GM12878 (cell line): ENCODE data around the gene ZNF543. TPM values are rescaled to one million over a fixed set of nuclear protein-coding genes. Genes with fewer than 3 reads are reported as not detected.

ENCODE experiments used
- BACH1 ChIP-seq: fragments of 450-650 bp; IDR thresholded peaks from 2 replicates; pipeline ENCODE4 v1.6.1; 2017; ENCODE audit warnings: mild to moderate bottlenecking, borderline replicate concordance
- BHLHE40 ChIP-seq, 2 experiments: fragments of 450-650 bp in 1 of 2; IDR thresholded peaks; 2 replicates each; pipeline ENCODE4 v1.6.1; 2011 to 2017; ENCODE audit warnings: low read depth in 2 of 2, borderline replicate concordance in 1 of 2, improper control_type of control experiment in 1 of 2, low read length in 1 of 2, mild to moderate bottlenecking in 1 of 2
- CBX5 ChIP-seq: sonication (generic); IDR thresholded peaks from 2 replicates; pipeline ENCODE4 v1.6.1; 2016; ENCODE audit warnings: low read depth, moderate library complexity, mild to moderate bottlenecking, inconsistent platforms
- ESRRA ChIP-seq: IDR thresholded peaks from 2 replicates; pipeline ENCODE4 v1.6.1; 2012; ENCODE audit warnings: mild to moderate bottlenecking, low read length, improper control_type of control experiment
- HCFC1 ChIP-seq: fragments of 150-350 bp; IDR thresholded peaks from 2 replicates; pipeline ENCODE4 v1.6.1; 2014; ENCODE audit warnings: low read length
- LARP7 ChIP-seq: fragments of 450-650 bp; IDR thresholded peaks from 2 replicates; pipeline ENCODE4 v1.6.1; 2017; ENCODE audit warnings: mild to moderate bottlenecking
- NFXL1 ChIP-seq: fragments of 450-650 bp; IDR thresholded peaks from 2 replicates; pipeline ENCODE4 v1.6.1; 2017; ENCODE audit warnings: antibody characterized with exemption, mild to moderate bottlenecking, borderline replicate concordance
- POLR2AphosphoS2 ChIP-seq: IDR thresholded peaks from 2 replicates; pipeline ENCODE4 v1.6.1; 2011; ENCODE audit warnings: low read depth, mild to moderate bottlenecking, low read length, improper control_type of control experiment, moderate library complexity
- POLR2AphosphoS5 ChIP-seq: IDR thresholded peaks from 2 replicates; pipeline ENCODE4 v1.6.1; 2011; ENCODE audit warnings: mild to moderate bottlenecking, low read length, inconsistent platforms
- RBBP5 ChIP-seq: fragments of 200-600 bp; sonication (generic); conservative IDR thresholded peaks from 2 replicates; pipeline ENCODE4 v1.6.1; 2016
- RCOR1 ChIP-seq: conservative IDR thresholded peaks from 2 replicates; pipeline ENCODE4 v1.6.1; 2012; ENCODE audit warnings: low read depth, low read length, improper control_type of control experiment
- SMARCA5 ChIP-seq: fragments of 450-650 bp; IDR thresholded peaks from 2 replicates; pipeline ENCODE4 v1.6.1; 2017; ENCODE audit warnings: mild to moderate bottlenecking
- SPI1 ChIP-seq: IDR thresholded peaks from 2 replicates; pipeline ENCODE4 v1.6.1; 2011; ENCODE audit warnings: low read depth, mild to moderate bottlenecking, low read length, moderate library complexity, borderline replicate concordance; ENCODE audit not compliant: insufficient read depth
- STAT1 ChIP-seq: fragments of 450-650 bp; conservative IDR thresholded peaks from 2 replicates; pipeline ENCODE4 v1.6.1; 2014; ENCODE audit warnings: antibody characterized with exemption, mild to moderate bottlenecking
- WRNIP1 ChIP-seq: IDR thresholded peaks from 2 replicates; pipeline ENCODE4 v1.6.1; 2011; ENCODE audit warnings: low read depth, low read length, improper control_type of control experiment, borderline replicate concordance
- polyA plus RNA-seq, 11 experiments: library from polyadenylated mRNA; depleted of rRNA in 4 of 11; unstranded in 6 of 11; stranded (reverse) in 5 of 11; fragments of >200 nt; fragmentation: Nextera tagmentation in 4 of 11; fragmentation: Illumina TruSeq in 1 of 11; extraction: Ambion mirVana in 4 of 11; extraction: Trizol in 1 of 11; gene quantifications; 1 replicate in 1 of 11; 2 replicates in 10 of 11; pipeline versions ENCODE4 v1.2.1 to v1.2.3, GENCODE V29; 2011 to 2016; ENCODE audit warnings: inconsistent platforms in 2 of 11, missing spikeins in 2 of 11, low read depth in 1 of 11
- total RNA-seq, 4 experiments: library from RNA; depleted of rRNA in 3 of 4; stranded (reverse); fragments of >200 nt in 3 of 4; fragmentation: Illumina TruSeq in 1 of 4; extraction: Trizol in 1 of 4; gene quantifications; 2 replicates each; pipeline versions ENCODE4 v1.2.1 to v1.2.3, GENCODE V29; 2013 to 2021
- TF ChIP-seq, protein P1 (sequence below): fragments of 450-650 bp; IDR thresholded peaks from 2 replicates; pipeline ENCODE4 v1.6.1; 2014; ENCODE audit warnings: mild to moderate bottlenecking
- TF ChIP-seq, protein P2 (sequence below): fragments of 150-350 bp; IDR thresholded peaks from 2 replicates; pipeline ENCODE4 v1.6.1; 2016; ENCODE audit warnings: low read depth, low read length
- TF ChIP-seq, protein P3 (sequence below), 3 experiments: IDR thresholded peaks in 2 of 3; conservative IDR thresholded peaks in 1 of 3; 2 replicates each; pipeline ENCODE4 v1.5.1; 2011; ENCODE audit warnings: low read depth in 3 of 3, low read length in 3 of 3, mild to moderate bottlenecking in 3 of 3, control low read depth in 2 of 3, moderate library complexity in 2 of 3, inconsistent platforms in 1 of 3, mixed read lengths in 1 of 3; ENCODE audit not compliant: control insufficient read depth in 2 of 3, insufficient read depth in 1 of 3; ENCODE audit errors: extremely low read depth in 1 of 3
- TF ChIP-seq, protein P4 (sequence below): fragments of 150-350 bp; IDR thresholded peaks from 2 replicates; pipeline ENCODE4 v1.6.1; 2014; ENCODE audit warnings: mild to moderate bottlenecking, low read depth, low read length
- TF ChIP-seq, protein P5 (sequence below): IDR thresholded peaks from 2 replicates; pipeline ENCODE4 v1.6.1; 2012; ENCODE audit warnings: low read depth, low read length, improper control_type of control experiment

ZNF543 gene
- total and polyA plus RNA-seq, 10 of the 15 experiments (the other 5 are each of a cell fraction or from before 2014, with no cell fraction given), result 0.53 to 9.0 (median 3.5) TPM

DNA sequence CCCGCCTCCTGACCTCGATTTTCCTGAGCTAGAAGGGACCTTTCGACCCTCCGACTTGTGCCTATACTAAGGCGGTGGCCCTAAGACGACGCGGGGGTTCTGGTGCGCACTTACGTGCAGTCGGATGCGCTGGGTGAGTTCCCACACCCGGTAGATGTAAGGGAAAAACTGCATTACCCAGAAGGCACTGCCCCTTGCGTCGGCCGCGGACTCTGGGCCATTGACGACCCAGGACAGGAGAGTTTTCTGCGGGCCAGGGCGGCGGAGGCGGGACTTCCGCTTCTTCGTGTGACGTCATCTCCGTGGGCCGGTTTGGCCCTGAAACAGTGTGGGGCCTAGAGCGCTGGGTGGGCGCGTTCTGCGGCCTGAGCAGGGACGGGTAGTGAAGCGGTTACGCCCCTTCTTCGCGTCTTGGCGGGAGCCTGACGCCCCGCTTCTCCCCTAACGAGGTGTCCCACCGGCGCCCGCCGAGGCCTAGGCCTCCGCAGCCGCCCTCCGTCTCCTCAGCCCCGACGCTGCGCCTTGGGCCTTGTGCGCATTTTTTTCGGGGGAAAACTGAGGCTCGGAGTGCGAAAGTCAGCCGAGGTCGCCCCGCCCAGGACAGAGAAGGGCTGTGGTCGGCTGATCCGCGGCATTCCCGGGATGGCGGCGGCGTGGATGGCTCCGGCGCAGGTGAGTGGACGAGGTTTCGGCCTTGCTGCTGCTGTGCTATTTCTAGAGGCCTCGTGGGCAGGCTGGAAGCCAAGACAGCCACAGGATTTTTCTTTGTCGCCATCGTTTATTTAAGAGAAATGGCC lies 39.9 kb upstream of the ZNF543 start, which contains the start of gene ZNF460 (continued):
- TF ChIP-seq SMARCA5 (0 out of 2 replicates have a peak, but pooled peaks have one; percentile 2), LARP7 (peak; percentile 83), SPI1 (peak; percentile 69; the same call in 1 of the 2 replicates), RBBP5 (no peak), RCOR1 (0 out of 2 replicates have a peak, but pooled peaks have one; percentile 1), ESRRA (peak; percentile 39; the same call in 1 of the 2 replicates), POLR2AphosphoS2 (peak; percentile 76; the same call in 1 of the 2 replicates), STAT1 (no peak), POLR2AphosphoS5 (peak; percentile 86), BACH1 (no peak; the same call in 1 of the 2 replicates), CBX5 (peak; percentile 41; the same call in 1 of the 2 replicates), HCFC1 (peak; percentile 90), NFXL1 (no peak), WRNIP1 (no peak), BHLHE40 (IDR thresholded peaks at IDR 0.05; ENCODE audit: borderline replicate concordance in 1 of 2, low read depth in 2 of 2, low read length in 1 of 2) (peak in 1 of 2 experiments; percentile 54; a peak in 2 of 4 replicates)
- TF ChIP-seq, protein P1, sequence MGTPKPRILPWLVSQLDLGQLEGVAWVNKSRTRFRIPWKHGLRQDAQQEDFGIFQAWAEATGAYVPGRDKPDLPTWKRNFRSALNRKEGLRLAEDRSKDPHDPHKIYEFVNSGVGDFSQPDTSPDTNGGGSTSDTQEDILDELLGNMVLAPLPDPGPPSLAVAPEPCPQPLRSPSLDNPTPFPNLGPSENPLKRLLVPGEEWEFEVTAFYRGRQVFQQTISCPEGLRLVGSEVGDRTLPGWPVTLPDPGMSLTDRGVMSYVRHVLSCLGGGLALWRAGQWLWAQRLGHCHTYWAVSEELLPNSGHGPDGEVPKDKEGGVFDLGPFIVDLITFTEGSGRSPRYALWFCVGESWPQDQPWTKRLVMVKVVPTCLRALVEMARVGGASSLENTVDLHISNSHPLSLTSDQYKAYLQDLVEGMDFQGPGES, result 0 out of 2 replicates have a peak, but pooled peaks have one; percentile 18
- TF ChIP-seq, protein P2, sequence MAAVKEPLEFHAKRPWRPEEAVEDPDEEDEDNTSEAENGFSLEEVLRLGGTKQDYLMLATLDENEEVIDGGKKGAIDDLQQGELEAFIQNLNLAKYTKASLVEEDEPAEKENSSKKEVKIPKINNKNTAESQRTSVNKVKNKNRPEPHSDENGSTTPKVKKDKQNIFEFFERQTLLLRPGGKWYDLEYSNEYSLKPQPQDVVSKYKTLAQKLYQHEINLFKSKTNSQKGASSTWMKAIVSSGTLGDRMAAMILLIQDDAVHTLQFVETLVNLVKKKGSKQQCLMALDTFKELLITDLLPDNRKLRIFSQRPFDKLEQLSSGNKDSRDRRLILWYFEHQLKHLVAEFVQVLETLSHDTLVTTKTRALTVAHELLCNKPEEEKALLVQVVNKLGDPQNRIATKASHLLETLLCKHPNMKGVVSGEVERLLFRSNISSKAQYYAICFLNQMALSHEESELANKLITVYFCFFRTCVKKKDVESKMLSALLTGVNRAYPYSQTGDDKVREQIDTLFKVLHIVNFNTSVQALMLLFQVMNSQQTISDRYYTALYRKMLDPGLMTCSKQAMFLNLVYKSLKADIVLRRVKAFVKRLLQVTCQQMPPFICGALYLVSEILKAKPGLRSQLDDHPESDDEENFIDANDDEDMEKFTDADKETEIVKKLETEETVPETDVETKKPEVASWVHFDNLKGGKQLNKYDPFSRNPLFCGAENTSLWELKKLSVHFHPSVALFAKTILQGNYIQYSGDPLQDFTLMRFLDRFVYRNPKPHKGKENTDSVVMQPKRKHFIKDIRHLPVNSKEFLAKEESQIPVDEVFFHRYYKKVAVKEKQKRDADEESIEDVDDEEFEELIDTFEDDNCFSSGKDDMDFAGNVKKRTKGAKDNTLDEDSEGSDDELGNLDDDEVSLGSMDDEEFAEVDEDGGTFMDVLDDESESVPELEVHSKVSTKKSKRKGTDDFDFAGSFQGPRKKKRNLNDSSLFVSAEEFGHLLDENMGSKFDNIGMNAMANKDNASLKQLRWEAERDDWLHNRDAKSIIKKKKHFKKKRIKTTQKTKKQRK, result peak; percentile 31; the same call in 1 of the 2 replicates
- TF ChIP-seq, protein P3, sequence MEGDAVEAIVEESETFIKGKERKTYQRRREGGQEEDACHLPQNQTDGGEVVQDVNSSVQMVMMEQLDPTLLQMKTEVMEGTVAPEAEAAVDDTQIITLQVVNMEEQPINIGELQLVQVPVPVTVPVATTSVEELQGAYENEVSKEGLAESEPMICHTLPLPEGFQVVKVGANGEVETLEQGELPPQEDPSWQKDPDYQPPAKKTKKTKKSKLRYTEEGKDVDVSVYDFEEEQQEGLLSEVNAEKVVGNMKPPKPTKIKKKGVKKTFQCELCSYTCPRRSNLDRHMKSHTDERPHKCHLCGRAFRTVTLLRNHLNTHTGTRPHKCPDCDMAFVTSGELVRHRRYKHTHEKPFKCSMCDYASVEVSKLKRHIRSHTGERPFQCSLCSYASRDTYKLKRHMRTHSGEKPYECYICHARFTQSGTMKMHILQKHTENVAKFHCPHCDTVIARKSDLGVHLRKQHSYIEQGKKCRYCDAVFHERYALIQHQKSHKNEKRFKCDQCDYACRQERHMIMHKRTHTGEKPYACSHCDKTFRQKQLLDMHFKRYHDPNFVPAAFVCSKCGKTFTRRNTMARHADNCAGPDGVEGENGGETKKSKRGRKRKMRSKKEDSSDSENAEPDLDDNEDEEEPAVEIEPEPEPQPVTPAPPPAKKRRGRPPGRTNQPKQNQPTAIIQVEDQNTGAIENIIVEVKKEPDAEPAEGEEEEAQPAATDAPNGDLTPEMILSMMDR (IDR thresholded peaks at IDR 0.05 in 2 of 3, conservative IDR thresholded peaks at IDR 0.05 in 1 of 3; ENCODE audit: control insufficient read depth in 2 of 3, extremely low read depth in 1 of 3, insufficient read depth in 1 of 3, low read depth in 3 of 3, low read length in 3 of 3), result no peak
- TF ChIP-seq, protein P4, sequence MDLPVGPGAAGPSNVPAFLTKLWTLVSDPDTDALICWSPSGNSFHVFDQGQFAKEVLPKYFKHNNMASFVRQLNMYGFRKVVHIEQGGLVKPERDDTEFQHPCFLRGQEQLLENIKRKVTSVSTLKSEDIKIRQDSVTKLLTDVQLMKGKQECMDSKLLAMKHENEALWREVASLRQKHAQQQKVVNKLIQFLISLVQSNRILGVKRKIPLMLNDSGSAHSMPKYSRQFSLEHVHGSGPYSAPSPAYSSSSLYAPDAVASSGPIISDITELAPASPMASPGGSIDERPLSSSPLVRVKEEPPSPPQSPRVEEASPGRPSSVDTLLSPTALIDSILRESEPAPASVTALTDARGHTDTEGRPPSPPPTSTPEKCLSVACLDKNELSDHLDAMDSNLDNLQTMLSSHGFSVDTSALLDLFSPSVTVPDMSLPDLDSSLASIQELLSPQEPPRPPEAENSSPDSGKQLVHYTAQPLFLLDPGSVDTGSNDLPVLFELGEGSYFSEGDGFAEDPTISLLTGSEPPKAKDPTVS, result no peak
- TF ChIP-seq, protein P5, sequence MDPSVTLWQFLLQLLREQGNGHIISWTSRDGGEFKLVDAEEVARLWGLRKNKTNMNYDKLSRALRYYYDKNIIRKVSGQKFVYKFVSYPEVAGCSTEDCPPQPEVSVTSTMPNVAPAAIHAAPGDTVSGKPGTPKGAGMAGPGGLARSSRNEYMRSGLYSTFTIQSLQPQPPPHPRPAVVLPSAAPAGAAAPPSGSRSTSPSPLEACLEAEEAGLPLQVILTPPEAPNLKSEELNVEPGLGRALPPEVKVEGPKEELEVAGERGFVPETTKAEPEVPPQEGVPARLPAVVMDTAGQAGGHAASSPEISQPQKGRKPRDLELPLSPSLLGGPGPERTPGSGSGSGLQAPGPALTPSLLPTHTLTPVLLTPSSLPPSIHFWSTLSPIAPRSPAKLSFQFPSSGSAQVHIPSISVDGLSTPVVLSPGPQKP, result no peak; the same call in none of the 2 replicates
